ENCODE results near the gene SLC24A4.
A peak's percentile ranks its signal among the peaks of the same experiment; 100 is the strongest.

The SLC24A4 gene, protein sequence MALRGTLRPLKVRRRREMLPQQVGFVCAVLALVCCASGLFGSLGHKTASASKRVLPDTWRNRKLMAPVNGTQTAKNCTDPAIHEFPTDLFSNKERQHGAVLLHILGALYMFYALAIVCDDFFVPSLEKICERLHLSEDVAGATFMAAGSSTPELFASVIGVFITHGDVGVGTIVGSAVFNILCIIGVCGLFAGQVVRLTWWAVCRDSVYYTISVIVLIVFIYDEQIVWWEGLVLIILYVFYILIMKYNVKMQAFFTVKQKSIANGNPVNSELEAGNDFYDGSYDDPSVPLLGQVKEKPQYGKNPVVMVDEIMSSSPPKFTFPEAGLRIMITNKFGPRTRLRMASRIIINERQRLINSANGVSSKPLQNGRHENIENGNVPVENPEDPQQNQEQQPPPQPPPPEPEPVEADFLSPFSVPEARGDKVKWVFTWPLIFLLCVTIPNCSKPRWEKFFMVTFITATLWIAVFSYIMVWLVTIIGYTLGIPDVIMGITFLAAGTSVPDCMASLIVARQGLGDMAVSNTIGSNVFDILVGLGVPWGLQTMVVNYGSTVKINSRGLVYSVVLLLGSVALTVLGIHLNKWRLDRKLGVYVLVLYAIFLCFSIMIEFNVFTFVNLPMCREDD

DNA sequence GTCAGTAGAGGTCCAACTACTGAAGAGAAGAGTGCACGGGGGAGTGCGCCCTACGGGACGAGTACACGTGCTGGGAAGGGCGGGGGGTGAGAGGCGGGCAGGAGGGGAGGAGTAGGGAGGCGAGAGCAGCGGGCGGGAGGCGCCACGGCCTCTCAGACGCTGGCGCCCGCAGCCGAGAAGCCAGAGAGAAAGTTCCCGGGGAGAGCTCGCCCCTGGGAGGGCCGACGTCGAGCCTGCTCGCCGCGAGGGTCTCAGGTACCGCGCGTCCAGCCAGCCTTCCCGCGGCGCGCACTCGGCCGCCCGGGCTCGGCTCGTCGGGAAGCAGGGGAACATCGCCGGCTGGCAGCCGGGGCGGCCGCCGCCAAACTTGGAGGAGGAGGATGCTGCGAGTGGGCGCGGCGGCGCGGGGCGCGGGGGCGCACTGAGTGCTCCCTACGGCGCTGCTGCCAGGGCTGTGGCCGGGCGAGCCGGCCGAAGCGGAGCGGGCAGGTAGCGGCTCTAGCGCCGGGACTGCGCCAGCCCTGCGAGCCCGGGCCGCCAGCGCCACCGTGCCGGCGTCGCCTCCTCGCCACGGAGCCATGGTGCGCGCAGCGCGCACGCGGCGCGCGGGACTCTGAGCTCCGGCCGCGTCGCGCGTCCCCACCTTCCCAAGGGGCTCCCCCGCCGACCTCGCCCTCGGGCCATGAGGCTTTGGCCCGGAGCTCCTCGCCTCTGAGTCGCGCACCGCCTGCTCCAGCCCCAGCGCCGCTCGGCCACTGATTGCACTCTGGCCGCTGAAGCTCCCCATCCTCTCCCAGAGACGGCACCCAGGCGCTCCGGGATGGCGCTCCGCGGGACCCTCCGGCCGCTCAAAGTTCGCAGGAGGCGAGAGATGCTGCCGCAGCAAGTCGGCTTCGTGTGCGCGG is at the start of gene SLC24A4:
SLC24A4 (plus strand) TSS at position 155 of the 905 bp plus-strand sequence; CDS start at position 821, 666 bp downstream.
- no peak for DNase-seq

DNA sequence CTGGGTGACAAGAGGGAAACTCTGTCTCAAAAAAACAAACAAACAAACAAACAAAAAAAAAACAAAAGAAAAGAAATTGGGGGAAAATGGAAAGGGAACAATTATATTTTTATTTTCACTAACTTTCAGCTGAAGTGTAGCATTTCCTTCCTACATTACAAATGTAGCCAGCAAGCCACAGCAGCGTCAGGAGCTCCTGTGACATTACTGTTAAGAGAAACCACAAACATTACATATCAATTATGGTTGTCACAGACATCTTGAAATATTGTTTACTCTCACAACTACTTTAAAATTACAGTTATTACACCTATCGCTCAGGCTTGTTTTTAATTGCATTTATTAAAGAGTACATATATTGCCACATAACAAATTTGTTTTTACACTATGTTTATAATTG is 49.8 kb upstream of the SLC24A4 start:
- DNase-seq, result no peak

DNA sequence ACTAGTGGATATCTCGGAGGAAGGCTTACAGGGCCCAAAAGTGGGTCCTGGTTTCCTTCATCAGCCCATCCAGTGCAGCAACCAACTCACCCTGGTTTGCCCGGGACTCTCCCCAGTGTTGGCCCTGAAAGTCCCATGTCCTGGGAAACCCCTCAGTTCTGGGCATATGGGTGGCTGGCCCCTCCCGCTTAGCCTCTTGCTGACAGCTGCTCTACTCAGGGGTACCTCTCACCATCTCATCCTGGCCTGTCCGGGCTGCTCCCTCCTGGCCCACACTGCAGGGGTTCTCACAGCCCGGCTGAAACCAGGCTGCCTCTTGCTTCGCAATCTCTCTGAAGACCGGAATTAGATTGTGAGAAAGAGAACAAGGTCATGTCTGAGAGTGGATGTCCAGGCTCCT is 48.9 kb upstream of the SLC24A4 start:
- DNase-seq, result no peak

DNA sequence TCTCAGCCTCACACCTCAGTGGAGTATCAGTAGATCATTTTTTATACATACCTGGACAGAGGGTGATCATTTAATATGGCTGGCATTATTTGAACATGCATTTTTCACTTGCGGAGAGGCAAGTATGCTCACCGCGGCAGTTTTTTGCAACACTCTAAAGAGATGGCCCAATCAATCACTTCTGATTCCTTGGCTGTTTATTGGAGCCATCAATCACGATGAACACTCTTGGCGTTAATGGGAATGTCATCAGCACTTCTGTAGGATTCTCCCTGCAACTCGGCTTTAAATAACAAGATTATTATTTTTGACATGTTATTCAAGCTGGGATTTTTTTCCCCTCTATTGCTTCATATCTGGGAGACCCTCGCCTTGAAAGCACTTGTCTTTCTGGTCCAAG is 46.9 kb upstream of the SLC24A4 start:
- DNase-seq, result no peak

DNA sequence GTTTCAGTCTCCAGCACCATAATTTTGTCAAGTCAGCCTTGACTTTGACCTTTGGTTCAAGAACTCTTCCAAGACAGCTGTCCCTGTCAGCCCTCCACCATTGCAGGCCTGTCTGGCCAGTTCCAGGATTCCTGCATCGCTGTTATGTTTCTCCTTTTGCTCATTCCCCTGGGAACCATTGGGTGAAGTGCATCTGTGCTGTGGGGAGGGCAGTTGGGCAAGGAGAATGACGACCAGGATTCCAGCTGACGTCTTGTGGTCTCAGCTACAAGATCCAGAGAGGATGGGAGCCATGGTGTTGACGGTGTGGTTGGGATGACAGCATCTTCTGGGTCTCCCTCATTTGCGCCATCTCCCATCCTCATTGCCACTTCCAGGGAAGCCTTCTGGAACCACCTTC is 45.9 kb upstream of the SLC24A4 start:
- DNase-seq, result no peak

DNA sequence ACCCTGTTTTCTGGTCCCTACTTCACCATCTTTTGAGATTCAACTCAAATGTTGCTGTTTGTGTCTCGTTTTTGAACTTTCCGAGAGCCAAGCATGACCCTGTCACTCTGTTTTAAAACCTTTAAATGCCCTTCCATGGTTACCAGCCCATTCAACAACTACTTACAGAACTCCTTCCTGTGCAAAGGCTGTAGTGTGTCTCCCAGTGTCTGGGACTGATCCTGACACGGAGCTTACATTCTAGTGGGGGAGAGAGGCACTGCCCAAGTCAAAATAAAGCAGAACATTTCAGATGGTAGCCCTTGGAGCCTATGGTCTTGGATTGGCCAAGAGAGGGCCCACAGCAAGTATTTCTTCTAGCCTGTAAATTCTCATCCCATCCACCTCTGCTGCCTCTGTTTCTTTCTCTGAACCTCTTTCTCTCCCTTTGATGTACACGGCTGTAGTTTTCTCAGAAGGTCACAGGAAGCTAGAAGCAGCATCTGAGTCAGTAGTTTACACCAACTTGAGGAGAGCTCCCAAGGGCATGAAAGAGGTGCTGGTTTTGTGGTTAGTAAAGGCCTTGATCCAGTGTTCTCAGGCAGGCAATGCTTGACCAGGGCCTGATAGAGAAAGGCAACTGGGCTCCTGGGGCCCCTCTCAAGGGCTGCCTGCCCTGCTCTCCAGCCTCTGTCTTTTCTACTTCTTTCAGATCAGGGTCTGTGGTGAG is 42.3 kb upstream of the SLC24A4 start:
- DNase-seq, result no peak

DNA sequence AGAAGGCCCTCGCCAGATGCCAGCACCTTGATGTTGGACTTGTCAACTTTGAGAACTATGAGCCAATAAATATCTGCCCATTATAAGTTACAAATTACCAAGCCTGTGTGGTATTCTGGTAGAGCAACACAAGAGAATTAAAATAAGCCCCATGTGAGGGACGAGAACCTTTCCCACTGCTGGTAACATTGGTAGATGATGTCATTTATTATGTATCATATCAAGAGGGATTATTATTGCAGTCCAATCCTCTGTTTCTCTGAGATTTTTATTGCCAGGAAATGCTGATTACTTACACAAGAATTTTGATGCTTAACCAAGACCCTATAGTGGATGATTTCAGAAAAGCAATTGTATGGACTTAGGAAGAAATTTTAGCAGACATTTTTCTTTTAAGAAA is 40.3 kb upstream of the SLC24A4 start:
- DNase-seq, result no peak

DNA sequence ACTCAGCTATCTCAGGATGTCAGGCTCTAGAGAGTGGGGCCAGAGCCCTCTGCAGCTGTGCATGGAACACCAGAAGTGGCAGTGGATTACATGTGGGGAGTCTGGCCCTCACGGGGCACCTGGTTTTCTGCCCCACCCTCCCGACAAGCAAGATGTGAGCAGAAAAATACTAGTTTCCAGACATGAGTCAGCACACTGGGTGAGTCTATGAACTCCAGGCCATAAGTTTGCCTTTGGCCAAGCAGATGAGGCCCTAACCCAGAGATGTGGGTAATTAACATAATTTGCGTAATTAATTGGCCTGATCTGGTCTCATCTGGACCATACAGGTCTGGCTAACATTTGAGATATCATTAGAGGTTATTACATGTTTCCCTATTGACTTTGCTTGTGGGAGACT is 37.7 kb upstream of the SLC24A4 start:
- DNase-seq, result no peak

DNA sequence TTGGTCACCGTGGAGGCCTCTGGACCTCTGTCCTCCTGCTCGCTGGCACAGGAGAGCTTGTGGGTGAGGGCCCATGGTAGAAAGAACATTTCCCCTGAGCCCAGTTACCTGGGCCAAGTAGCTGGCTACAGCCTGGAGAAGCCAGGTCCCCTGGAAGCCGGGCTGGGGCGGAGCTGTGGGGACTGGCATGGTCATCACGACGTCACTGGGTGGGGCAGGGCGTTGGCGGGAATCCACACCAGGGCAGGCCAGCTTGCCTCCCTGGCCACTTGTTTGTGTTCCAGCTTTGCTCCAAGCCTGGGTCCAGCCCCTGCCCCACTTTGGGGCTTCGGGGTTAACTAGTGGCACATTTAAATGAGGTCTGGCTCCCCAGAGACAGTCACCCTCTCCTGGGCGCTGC is 35.0 kb upstream of the SLC24A4 start:
- no peak for DNase-seq

DNA sequence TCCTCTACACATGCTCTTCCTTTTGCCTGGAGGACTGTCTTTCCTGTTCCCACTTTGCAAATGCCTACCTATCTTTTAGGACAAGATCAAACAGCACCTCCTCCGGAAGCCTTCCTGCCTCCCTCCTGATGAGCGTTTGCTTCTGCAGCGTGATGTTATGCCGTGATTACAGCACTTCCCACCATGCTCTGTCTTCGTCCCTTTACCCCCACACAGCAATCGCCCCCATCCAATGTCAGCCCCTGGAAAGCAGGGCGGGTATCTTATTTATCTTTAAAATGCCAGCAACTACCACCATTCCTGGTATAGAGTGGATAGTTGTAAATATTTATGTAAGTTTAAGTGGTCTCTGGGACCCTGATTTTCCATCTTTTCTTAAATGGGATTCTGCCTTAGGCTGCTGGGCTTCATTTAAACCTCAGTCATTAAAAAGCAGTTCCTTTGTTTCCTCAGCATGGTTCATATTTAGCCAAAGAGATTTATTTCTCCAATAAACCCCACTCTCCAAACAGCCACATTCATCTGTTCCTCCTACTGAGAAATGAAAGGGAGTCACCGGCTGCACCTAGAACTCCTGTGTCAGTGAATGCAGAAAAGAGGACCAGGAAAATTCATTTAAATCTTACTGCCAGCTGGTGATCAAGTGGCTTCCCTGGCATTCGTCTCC is 33.8 kb upstream of the SLC24A4 start:
- no peak for DNase-seq

DNA sequence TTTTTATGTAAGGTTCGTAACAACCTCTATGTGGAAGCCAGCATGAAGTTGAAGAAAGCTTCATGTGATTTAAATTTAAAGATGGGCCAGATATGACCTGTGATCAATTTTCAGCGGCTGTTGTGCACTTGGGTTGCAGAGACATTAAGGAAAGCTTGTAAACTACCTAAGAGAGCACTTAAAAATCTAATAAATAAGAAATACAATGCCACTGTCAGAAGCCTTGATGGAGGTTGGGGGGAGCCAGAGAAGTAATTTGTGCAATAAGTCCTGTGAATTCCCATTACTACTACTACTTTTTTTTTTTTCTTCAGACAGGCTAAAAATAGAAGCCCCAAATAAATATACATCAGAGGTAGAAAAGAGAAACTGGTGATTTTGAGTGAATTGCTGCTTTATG is 30.3 kb upstream of the SLC24A4 start:
- no peak for DNase-seq

DNA sequence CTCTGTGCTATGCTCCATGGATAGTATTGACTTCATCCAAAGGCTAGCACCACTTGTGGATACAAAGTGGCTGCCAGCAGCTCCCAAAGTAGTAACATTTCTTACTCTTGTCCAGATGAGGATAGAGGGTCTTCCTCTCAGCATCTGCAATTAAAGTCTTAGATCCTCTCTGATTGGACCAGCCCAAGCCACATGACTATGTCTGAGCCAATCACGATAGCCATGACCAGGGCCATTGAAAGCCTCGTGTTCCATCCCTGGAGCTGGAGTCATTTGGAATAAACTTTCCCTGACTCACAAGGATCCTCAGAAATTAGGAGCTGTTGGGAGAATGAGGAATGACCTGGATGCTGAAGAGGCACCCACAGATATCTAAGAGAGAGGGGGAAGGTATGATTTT is 28.5 kb upstream of the SLC24A4 start:
- DNase-seq, result no peak

DNA sequence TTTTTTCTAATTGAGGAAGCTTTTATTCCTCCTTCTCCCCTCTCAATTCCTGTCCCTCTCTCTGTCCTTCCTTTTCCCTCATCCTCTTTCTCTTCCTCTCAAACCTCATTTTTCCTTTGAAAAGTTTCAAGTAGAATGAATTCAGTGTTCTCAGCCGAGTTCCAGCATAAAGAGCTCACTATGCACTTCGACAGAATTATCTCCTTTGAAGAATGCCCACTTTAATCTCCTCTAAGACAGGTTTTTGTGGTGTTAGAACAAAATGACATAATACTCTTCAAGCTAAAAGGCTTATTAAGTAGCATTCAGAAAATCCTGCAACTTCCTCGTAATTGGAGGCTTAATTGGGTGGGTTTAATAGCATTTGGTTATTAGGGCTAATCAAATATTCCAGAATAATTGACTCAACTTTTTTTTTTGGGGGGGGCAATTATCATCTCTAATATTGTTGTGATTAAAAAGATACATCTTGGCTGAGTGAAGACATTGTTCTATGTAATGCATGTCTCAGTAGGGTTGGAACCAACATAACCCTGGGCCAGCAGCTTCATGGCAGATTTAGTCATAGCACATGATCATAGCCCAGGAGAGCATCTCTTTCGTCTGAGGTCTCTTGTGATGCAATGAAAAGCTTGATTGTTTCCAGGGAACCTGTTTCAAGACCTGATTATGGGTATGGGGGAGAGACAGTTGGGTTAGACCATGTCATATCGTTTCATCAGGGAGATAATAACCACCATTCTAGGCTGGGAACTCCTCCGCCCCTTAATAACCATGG is 25.0 kb upstream of the SLC24A4 start:
- no peak for DNase-seq

DNA sequence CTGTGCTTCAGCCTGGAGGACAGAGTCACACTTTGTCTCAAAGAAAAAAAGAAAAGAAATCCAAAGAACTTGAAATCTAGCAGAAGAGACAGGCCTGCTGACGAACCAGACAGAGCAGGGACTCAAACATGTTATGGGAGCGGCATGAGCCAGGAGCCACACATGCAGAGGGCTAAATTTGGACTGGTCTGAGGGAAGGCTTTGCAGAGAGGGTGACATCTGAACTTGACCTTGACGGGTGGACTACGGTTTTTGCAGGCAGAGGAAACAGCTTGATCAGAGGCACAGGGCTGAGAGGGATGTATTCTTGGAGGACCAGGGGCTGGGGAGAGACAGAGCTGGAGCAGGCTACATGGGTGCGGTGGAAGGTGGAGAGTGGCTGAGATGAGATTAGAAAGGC is 20.5 kb upstream of the SLC24A4 start:
- no peak for DNase-seq

DNA sequence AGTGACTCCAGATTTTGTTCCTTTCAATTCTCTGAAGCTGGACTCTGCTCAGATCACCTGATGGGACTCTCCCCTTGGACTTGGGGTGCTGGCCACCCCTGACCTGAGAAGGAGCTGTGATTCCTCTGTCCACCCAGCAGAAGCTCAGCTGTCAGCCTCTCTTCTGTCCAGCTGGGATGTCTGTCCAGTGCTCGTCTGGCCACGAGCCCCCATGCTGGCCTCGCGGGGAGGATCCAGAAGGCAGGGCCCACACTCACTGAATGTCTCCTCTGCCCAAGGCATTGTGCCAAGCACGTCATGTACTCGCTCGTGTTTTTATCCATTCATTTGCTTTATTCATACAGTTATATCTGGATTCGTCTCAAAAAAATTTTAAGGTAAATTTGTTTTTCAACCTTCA is 14.2 kb upstream of the SLC24A4 start:
- DNase-seq, result no peak

DNA sequence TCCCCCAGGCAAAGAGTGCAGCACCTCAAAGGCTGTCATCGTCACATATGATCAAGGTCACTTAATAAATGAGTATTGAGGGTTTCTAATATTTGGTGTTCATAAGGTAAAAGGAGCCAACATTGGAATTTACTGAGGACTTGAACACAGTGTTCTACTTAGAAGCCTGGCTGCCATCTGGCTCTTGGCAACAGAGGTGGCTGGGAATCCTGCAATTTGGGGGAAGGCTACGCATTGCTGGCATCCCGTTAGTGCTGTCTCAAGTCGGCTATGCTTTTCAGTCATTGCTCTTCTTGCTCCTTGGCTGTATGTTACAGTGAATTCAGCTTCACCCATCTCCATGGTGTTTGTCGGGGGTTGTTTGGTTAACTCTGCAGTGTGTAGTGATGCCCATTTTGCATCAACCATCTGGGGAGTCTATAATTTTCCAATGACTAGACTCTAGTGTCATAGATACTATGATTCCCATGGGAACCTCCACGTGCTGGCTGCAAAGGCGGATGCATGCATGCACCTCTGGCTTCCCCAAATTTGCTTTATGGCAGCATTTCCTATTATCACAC is 12.9 kb upstream of the SLC24A4 start:
- peak; percentile 28 for DNase-seq

DNA sequence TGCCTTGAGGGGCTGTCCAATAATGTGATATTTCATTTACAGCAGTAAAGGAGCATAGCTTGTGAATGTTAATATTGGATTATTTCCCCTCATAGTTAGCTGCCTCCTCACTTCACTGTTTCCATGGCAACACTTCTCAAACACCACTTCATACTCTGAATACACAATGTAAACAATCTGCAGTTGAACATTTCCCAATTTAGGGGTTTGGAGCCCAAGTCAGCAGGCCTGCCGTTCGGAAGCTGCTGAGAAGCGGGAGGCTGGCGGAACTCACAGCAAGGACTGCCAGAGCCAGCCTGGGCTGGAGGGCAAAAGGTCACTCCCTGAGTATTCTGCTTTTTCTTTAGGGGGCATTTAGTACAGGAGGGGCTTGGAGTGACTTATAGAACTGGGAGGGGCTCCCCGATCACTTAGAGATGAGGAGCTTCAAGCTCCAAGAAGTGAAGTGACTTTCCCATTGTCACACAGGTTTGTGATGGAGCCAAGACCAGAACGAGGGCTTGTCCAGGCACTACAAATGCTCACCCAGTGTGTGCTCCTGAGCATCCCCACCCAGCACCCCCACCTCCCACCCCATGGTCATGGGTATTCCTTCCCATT is 12.1 kb upstream of the SLC24A4 start:
- peak; percentile 64 for DNase-seq

DNA sequence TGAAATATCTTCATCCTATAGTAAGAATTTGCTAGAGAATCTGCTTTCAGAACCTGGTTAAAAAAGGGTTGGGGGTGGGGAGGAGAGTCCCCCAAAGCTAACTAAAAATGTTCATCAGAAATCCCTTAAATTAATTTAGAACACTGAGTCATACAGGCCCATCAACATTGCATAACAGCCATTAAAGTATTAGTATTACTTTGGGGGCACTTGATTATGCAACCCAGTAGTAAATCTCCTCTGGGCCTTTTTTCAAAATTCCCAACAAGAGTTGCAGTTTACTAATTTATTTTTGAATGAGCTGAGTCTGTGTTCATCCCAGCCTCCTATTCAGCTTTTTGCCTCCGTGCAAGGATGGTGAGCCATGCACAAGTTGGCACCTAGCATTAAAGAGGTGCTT is 8.8 kb upstream of the SLC24A4 start:
- no peak for DNase-seq

DNA sequence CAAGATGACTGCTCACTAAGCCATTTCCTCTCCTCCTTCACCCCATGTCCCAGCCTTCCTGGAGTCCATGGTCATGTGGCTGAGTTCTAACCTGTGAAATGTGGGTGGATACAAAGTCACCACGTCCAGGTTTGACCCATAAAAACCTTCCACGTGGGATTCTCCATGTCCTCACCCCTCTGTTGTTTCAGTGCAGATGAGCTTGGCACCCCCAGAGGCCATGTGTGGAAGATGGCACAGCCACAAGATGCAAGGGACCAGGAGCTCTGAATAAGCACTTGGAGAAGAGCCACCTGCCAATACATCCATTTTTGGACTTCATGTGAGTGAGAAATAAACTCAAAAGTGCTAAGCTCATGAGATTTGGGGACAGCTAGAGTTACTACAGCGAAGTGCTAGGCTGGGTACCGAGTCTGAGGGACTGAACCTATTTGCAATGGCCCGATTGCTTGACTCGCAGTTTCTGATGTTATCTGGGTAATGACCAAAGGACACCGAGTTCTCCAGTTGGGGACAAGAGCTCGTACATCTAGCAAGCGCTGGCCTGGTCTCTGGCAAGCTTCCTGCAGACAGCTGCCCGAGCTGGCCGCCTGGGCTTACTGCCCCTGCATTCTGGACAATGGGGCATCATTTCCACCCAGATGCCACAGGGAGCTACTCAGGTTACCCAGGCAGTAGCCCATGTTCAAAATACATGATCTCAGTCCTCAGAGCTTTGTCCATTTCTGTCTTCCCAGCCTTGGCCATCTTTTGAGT is 7.7 kb upstream of the SLC24A4 start:
- no peak for DNase-seq

DNA sequence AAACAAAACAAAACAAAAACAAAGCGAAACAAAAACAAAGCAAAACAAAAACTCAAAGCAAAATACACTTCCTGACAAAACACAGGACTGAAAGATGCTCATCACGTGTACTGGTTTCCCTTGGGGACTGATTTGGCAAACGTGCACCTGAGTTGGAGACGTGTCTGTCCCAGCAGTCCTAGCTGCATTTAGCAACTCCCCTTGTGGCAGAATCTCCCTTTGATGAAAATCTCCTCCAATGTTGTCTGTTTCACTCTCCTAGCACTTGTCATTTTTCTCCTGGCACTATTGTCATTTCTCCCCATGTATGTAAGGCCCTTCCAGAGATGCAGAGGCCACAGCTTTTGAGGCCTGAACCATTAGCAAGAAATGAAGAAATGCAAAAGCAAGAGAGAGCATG is 6.8 kb upstream of the SLC24A4 start:
- no peak for DNase-seq

Measured in DMS 273 treated with DMSO at 0.1 percent for 48 hours (cell line).